GM19351 (cell line): ENCODE results near the gene ALK.

Experiments used
- ATAC-seq: cut with Tn5 transposase; IDR thresholded peaks from one replicate; pipeline ENCODE4 v1.9.1; 2021; ENCODE audit warnings: mild to moderate bottlenecking, moderate library complexity; ENCODE audit not compliant: unreplicated experiment

ALK gene

GRCh38 chr2:29345236-29345635, 576.1 kb downstream of the ALK start:
- no peak for ATAC-seq

- no peak for ATAC-seq
These were observed 577.6 kb downstream of the ALK start for GRCh38 chr2:29343830-29344229.

- ATAC-seq = no peak
These were observed 584.8 kb downstream of the ALK start for GRCh38 chr2:29336341-29337241.

- ATAC-seq = no peak
These were observed 586.0 kb downstream of the ALK start for GRCh38 chr2:29335396-29335795.

- ATAC-seq = no peak
These were observed 586.7 kb downstream of the ALK start for GRCh38 chr2:29334706-29335105.

GRCh38 chr2:29332540-29332939, 588.8 kb downstream of the ALK start:
- no peak for ATAC-seq

- no peak for ATAC-seq
These were observed 591.5 kb downstream of the ALK start for GRCh38 chr2:29329899-29330298.

- ATAC-seq = no peak
These were observed 594.5 kb downstream of the ALK start for GRCh38 chr2:29326926-29327325.

GRCh38 chr2:29325544-29325943, 595.8 kb downstream of the ALK start:
- ATAC-seq = no peak

- no peak for ATAC-seq
These were observed 597.4 kb downstream of the ALK start for GRCh38 chr2:29323961-29324360.

GRCh38 chr2:29323301-29323700, 598.1 kb downstream of the ALK start:
- no peak for ATAC-seq

GRCh38 chr2:29322011-29322410, 599.4 kb downstream of the ALK start:
- no peak for ATAC-seq

- ATAC-seq = no peak
These were observed 603.4 kb downstream of the ALK start for GRCh38 chr2:29317801-29318485.

GRCh38 chr2:29317077-29317517, 604.3 kb downstream of the ALK start:
- peak; percentile 26 for ATAC-seq

- ATAC-seq = peak; percentile 74
These were observed 606.4 kb downstream of the ALK start for GRCh38 chr2:29314816-29315571.

GRCh38 chr2:29311458-29311857, 609.9 kb downstream of the ALK start:
- no peak for ATAC-seq

- ATAC-seq = no peak
These were observed 610.6 kb downstream of the ALK start for GRCh38 chr2:29310650-29311348.

- peak; percentile 72 for ATAC-seq
These were observed 612.0 kb downstream of the ALK start for GRCh38 chr2:29309090-29310029.

- ATAC-seq = no peak
These were observed 613.0 kb downstream of the ALK start for GRCh38 chr2:29308366-29308765.

GRCh38 chr2:29307519-29307918, 613.9 kb downstream of the ALK start:
- no peak for ATAC-seq
